Fibroblast of pulmonary artery (primary cell): ENCODE data around the gene ZNF536.

Experiments used
- DNase-seq: peaks from one replicate; pipeline ENCODE4 v3.0.0-alpha.2; 2010; ENCODE audit warnings: low read depth
- H3K4me3 ChIP-seq: replicated peaks from 2 replicates; pipeline ENCODE4 v1.5.1; 2011; ENCODE audit warnings: low read depth, mild to moderate bottlenecking, control low read depth, low read length, moderate library complexity
- CTCF ChIP-seq: IDR thresholded peaks from 2 replicates; pipeline ENCODE4 v1.5.1; 2011; ENCODE audit warnings: mild to moderate bottlenecking, control low read depth, low read length, inconsistent platforms; ENCODE audit errors: missing control alignments

ZNF536 gene

GRCh38 chr19:30559446-30559845 lies 187.3 kb downstream of the ZNF536 start:
- TF ChIP-seq CTCF: no peak
- DNase-seq: no peak
- no peak overlapping the region for H3K4me3 ChIP-seq

GRCh38 chr19:30562981-30563380 lies 190.8 kb downstream of the ZNF536 start:
- TF ChIP-seq CTCF: no peak
- no peak for DNase-seq
- no peak overlapping the region for H3K4me3 ChIP-seq

- no peak for TF ChIP-seq CTCF
- DNase-seq: no peak
- H3K4me3 ChIP-seq: no peak overlapping the region
Observed at GRCh38 chr19:30563691-30564090, 191.5 kb downstream of the ZNF536 start.

GRCh38 chr19:30564551-30565011 lies 192.4 kb downstream of the ZNF536 start:
- DNase-seq: no peak
- no peak overlapping the region for H3K4me3 ChIP-seq
- TF ChIP-seq CTCF: no peak

GRCh38 chr19:30565636-30566035 lies 193.5 kb downstream of the ZNF536 start:
- H3K4me3 ChIP-seq: no peak overlapping the region
- TF ChIP-seq CTCF: no peak
- DNase-seq: no peak

- H3K4me3 ChIP-seq: no peak overlapping the region
- no peak for TF ChIP-seq CTCF
- DNase-seq: no peak
Observed at GRCh38 chr19:30566681-30567420, 194.7 kb downstream of the ZNF536 start.
